B cell (primary cell): Measurements from ENCODE around the gene KLHL28. TPM values are rescaled to one million over a fixed set of nuclear protein-coding genes. Genes with fewer than 3 reads are reported as not detected.
A peak's percentile ranks its signal among the peaks of the same experiment; 100 is the strongest.

Source experiments
- ATAC-seq: fragments of 200-7000 bp; cut with Tn5 transposase; one replicate; pipeline ENCODE4 v1.10.0; 2021; ENCODE audit warnings: low read depth, mild to moderate bottlenecking, moderate number of reproducible peaks, moderate library complexity
- CTCF ChIA-PET: fragments of 350-600 bp; sonication (Branson Sonifier 250); formaldehyde crosslinking; loops from one replicate; lab custom pipeline; 2021; ENCODE audit warnings: antibody characterized with exemption, inconsistent platforms; lab: Charles Lee
- POLR2A ChIA-PET: fragments of 350-600 bp; sonication (Branson Sonifier 250); formaldehyde crosslinking; loops from one replicate; lab custom pipeline; 2021; ENCODE audit warnings: antibody characterized with exemption; lab: Charles Lee
- DNase-seq: peaks from one replicate; pipeline ENCODE4 v3.0.0; 2013
- H2AFZ ChIP-seq: 2 replicates; pipeline ENCODE4 v1.6.1; 2012; ENCODE audit warnings: mild to moderate bottlenecking, low read depth, low read length; ENCODE audit not compliant: insufficient read depth, poor library complexity, severe bottlenecking
- H3K27ac ChIP-seq, 2 donors: 1 replicate in 1 of 2; 2 replicates in 1 of 2; pipeline ENCODE4 v1.5.1; 2012 to 2013; ENCODE audit warnings: low read length in 2 of 2, mild to moderate bottlenecking in 2 of 2, moderate library complexity in 1 of 2
- H3K27me3 ChIP-seq, 4 experiments: fragments of 200-600 bp in 1 of 4; sonication (generic) in 1 of 4; replicated peaks in 1 of 4; 1 replicate in 2 of 4; 2 replicates in 2 of 4; pipeline versions ENCODE4 v1.6.1 to v1.7.0; 2013 to 2016; ENCODE audit warnings: low read length in 3 of 4, mild to moderate bottlenecking in 2 of 4, mixed read lengths in 1 of 4, moderate library complexity in 1 of 4; ENCODE audit not compliant: insufficient read depth in 4 of 4, control insufficient read depth in 3 of 4; ENCODE audit errors: control extremely low read depth in 1 of 4
- H3K36me3 ChIP-seq, 2 experiments: replicated peaks in 1 of 2; 1 replicate in 1 of 2; 2 replicates in 1 of 2; pipeline versions ENCODE4 v1.6.1 to v1.7.1; 2013; ENCODE audit warnings: low read length in 1 of 2; ENCODE audit not compliant: insufficient read depth in 2 of 2, control insufficient read depth in 1 of 2; ENCODE audit errors: control extremely low read depth in 1 of 2, extremely low read depth in 1 of 2
- H3K4me1 ChIP-seq, 2 donors: fragments of 200-600 bp in 1 of 2; sonication (generic) in 1 of 2; 1 replicate in 1 of 2; 2 replicates in 1 of 2; pipeline versions ENCODE4 v1.5.1 to v1.6.1; 2013 to 2017; ENCODE audit warnings: low read length in 2 of 2; ENCODE audit not compliant: control insufficient read depth in 2 of 2, insufficient read depth in 2 of 2
- H3K4me2 ChIP-seq: replicated peaks from 2 replicates; pipeline ENCODE3; 2012; ENCODE audit warnings: mild to moderate bottlenecking, low read depth, low read length; ENCODE audit not compliant: poor library complexity, severe bottlenecking
- H3K4me3 ChIP-seq, 5 experiments: fragments of 200-600 bp in 1 of 5; sonication (generic) in 1 of 5; 1 replicate in 3 of 5; 2 replicates in 2 of 5; pipeline versions ENCODE4 v1.5.1 to v1.7.0; 2011 to 2016; ENCODE audit warnings: low read length in 4 of 5, mild to moderate bottlenecking in 4 of 5, low read depth in 2 of 5, control low read depth in 1 of 5, moderate library complexity in 1 of 5; ENCODE audit not compliant: insufficient read depth in 1 of 5; ENCODE audit errors: control extremely low read depth in 1 of 5, extremely low read depth in 1 of 5
- H3K79me2 ChIP-seq: fragments of 200-600 bp; sonication (generic); one replicate; pipeline ENCODE4 v1.6.0; 2016; ENCODE audit warnings: low read length; ENCODE audit not compliant: control insufficient read depth, insufficient read depth
- H3K9ac ChIP-seq: fragments of 200-600 bp; sonication (generic); 2 replicates; pipeline ENCODE4 v1.6.1; 2017; ENCODE audit warnings: mild to moderate bottlenecking, low read length, moderate library complexity
- H3K9me3 ChIP-seq, 3 donors: one replicate each; pipeline versions ENCODE4 v1.6.1 to v1.7.1; 2013; ENCODE audit warnings: low read length in 2 of 3; ENCODE audit not compliant: control insufficient read depth in 2 of 3, insufficient read depth in 1 of 3; ENCODE audit errors: control extremely low read depth in 1 of 3
- H4K20me1 ChIP-seq: 2 replicates; pipeline ENCODE4 v1.6.0; 2012; ENCODE audit warnings: mild to moderate bottlenecking, low read length; ENCODE audit not compliant: insufficient read depth, control insufficient read depth, poor library complexity, severe bottlenecking
- H3K27ac Mint-ChIP-seq: one replicate; pipeline ENCODE4 v1.8.0; 2021; ENCODE audit warnings: mixed read lengths
- H3K27me3 Mint-ChIP-seq: one replicate; pipeline ENCODE4 v1.8.0; 2021; ENCODE audit warnings: mixed read lengths
- H3K4me1 Mint-ChIP-seq: one replicate; pipeline ENCODE4 v1.8.0; 2021; ENCODE audit warnings: mixed read lengths
- H3K4me3 Mint-ChIP-seq: one replicate; pipeline ENCODE4 v1.8.0; 2021; ENCODE audit warnings: mixed read lengths
- H3K9me3 Mint-ChIP-seq: one replicate; pipeline ENCODE4 v1.8.0; 2022; ENCODE audit warnings: mixed read lengths; ENCODE audit not compliant: insufficient read depth
- CTCF ChIP-seq: fragments of 200-600 bp; IDR thresholded peaks from one replicate; pipeline ENCODE4 v1.8.0; 2022; ENCODE audit warnings: antibody characterized with exemption, mild to moderate bottlenecking
- EZH2 ChIP-seq: IDR thresholded peaks from 2 replicates; pipeline ENCODE4 v1.6.1; 2012; ENCODE audit warnings: borderline replicate concordance, low read depth, mild to moderate bottlenecking, moderate library complexity, low read length; ENCODE audit not compliant: insufficient read depth, poor library complexity, severe bottlenecking
- WGBS: methylation state at CpG from one replicate; pipeline ENCODE4 v1.1.5; 2013; ENCODE audit warnings: missing lambda C conversion rate; ENCODE audit not compliant: insufficient coverage; 5-methylcytosine and 5-hydroxymethylcytosine counted together
- intact Hi-C: fragments of 100-400 bp; cut with micrococcal nuclease; formaldehyde crosslinking; loops from one replicate; pipeline ENCODE4 v1.10.0; 2022
- polyA plus RNA-seq: library from polyadenylated mRNA; depleted of rRNA; stranded (reverse); fragments of >200 nt; gene quantifications from 2 replicates; pipeline ENCODE4 v1.2.3, GENCODE V29; 2012
- total RNA-seq, 2 donors: library from RNA; stranded (reverse); fragments of 120-200 nt in 1 of 2; gene quantifications; 1 replicate in 1 of 2; 2 replicates in 1 of 2; pipeline versions ENCODE4 v1.2.3 to v1.2.4, GENCODE V29; 2013 to 2022

The KLHL28 gene
- total and polyA plus RNA-seq, 2 donors (not counting 1 experiment from before 2014, with no cell fraction given), result 8.9 to 33.5 TPM

DNA sequence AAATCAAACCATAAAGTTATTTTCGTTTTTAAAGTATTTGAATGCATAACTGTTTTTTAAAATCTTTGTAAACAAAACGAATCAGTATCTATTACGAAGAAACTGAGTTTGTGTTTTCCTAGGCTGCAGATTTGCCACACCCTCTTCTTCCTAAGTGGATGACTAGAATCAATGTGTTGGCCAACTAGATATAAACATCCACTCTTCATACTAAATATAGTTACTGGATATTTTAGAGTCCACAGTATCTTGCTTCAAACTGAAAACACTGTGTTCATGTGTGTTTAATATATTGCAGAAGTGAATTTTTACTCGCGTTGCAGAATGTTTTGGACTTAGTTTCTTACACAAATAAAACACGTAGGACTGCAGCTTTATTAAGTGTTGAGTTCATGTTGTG is 63.2 kb downstream of the KLHL28 start:
- no peak overlapping the region for H3K27ac ChIP-seq
- no peaks in the 10 kb centered on the region for H4K20me1 ChIP-seq
- TF ChIP-seq CTCF (no peak), EZH2 (no peak)
- H3K4me3 ChIP-seq, result no peak overlapping the region
- H3K4me2 ChIP-seq, result peak overlapping the region; percentile 89
- no peaks in the 10 kb centered on the region for H3K27me3 Mint-ChIP-seq
- ChIA-PET POLR2A (no interaction called here), CTCF (interaction anchor here (0.9 kb wide), 2 partner anchors 62 to 355 kb away, joined by 3 to 4 read pairs; no protein-coding TSS in a partner anchor)
- peaks cover 14% of the 10 kb centered on the region for H3K4me1 Mint-ChIP-seq
- no peaks in the 10 kb centered on the region for H3K9me3 Mint-ChIP-seq
- no peak overlapping the region for H2AFZ ChIP-seq
- H3K9ac ChIP-seq, result no peak overlapping the region
- peak overlapping the region; percentile 69 for H3K27ac Mint-ChIP-seq
- ATAC-seq (no peak), DNase-seq (no peak)
- peak overlapping the region; percentile 96 for H3K4me3 Mint-ChIP-seq
- no peaks in the 10 kb centered on the region for H3K9me3 ChIP-seq
- intact Hi-C loops, result no loop called here
- WGBS, result no CpG with 5 or more reads among the region's 6 CpGs
- peaks cover 8% of the 10 kb centered on the region for H3K79me2 ChIP-seq
- H3K27me3 ChIP-seq, result no peaks in the 10 kb centered on the region
- H3K36me3 ChIP-seq, result no peaks in the 10 kb centered on the region
- peaks cover 10 to 11% of the 10 kb centered on the region in 2 donors for H3K4me1 ChIP-seq

- no peaks in the 10 kb centered on the region for H3K36me3 ChIP-seq
- DNase-seq, result no peak
- H3K79me2 ChIP-seq, result peaks cover 8% of the 10 kb centered on the region
- peaks cover 14% of the 10 kb centered on the region for H3K4me1 Mint-ChIP-seq
- peak overlapping the region; percentile 86 for H2AFZ ChIP-seq
- H3K27ac Mint-ChIP-seq, result peak overlapping the region; percentile 69
- WGBS, result 0% methylated on average over 11 of the region's 13 CpGs
- no peak for TF ChIP-seq EZH2
- no peak for TF ChIP-seq CTCF
- H3K4me3 Mint-ChIP-seq, result peak overlapping the region; percentile 96
- CTCF ChIA-PET, result interaction anchor here (0.9 to 1.0 kb wide), 3 partner anchors 63 to 356 kb away, joined by 3 to 4 read pairs (median 3); no protein-coding TSS in a partner anchor
- no peaks in the 10 kb centered on the region for H4K20me1 ChIP-seq
- H3K27ac ChIP-seq, result peak overlapping the region; percentile 87 to 96
- H3K9ac ChIP-seq, result peak overlapping the region; percentile 94
- peak overlapping the region; percentile 89 for H3K4me2 ChIP-seq
- H3K27me3 Mint-ChIP-seq, result no peaks in the 10 kb centered on the region
- intact Hi-C loops, result loop anchor here (1.0 kb wide), 4 partner anchors 65 to 356 kb away; partner anchors contain the start of genes FKBP3, MIS18BP1, PRPF39 and TOGARAM1
- ATAC-seq, result no peak
- H3K9me3 Mint-ChIP-seq, result no peaks in the 10 kb centered on the region
- H3K9me3 ChIP-seq, result no peaks in the 10 kb centered on the region
- POLR2A ChIA-PET, result interaction anchor here (2.0 to 2.1 kb wide), 2 partner anchors 64 to 355 kb away, joined by 12 to 18 read pairs; partner anchors contain the start of genes KLHL28, MIS18BP1 and TOGARAM1
- no peaks in the 10 kb centered on the region for H3K27me3 ChIP-seq
- H3K4me3 ChIP-seq, result peak overlapping the region; percentile 45 to 87 (median 80)
- H3K4me1 ChIP-seq, result peaks cover 10 to 11% of the 10 kb centered on the region in 2 donors
Measured at GRCh38 chr14:44897845-44898151, 63.9 kb downstream of the KLHL28 start.
